SU-DHL-6 (cell line): ENCODE measurements around the gene RGS17.

Experiments used
- CTCF ChIP-seq: fragments of 200-600 bp; sonication (generic); IDR thresholded peaks from one replicate; pipeline ENCODE4 v1.5.1; 2017; ENCODE audit warnings: antibody characterized with exemption, mild to moderate bottlenecking, low read length, moderate library complexity; ENCODE audit not compliant: insufficient read depth, poor library complexity, severe bottlenecking
- EZH2phosphoT487 ChIP-seq: fragments of 200-600 bp; sonication (generic), shearing (Covaris generic); conservative IDR thresholded peaks from 2 replicates; pipeline ENCODE4 v1.6.1; 2018; ENCODE audit warnings: mild to moderate bottlenecking, antibody characterized with exemption, low read length, moderate library complexity, mixed read lengths

GRCh38 chr6:153016846-153017245 is 114.2 kb downstream of the RGS17 start:
- TF ChIP-seq CTCF (no peak), EZH2phosphoT487 (no peak)
